ENCODE measurements around the gene DOC2A.
A peak's percentile ranks its signal among the peaks of the same experiment; 100 is the strongest.

Gene DOC2A

DNA sequence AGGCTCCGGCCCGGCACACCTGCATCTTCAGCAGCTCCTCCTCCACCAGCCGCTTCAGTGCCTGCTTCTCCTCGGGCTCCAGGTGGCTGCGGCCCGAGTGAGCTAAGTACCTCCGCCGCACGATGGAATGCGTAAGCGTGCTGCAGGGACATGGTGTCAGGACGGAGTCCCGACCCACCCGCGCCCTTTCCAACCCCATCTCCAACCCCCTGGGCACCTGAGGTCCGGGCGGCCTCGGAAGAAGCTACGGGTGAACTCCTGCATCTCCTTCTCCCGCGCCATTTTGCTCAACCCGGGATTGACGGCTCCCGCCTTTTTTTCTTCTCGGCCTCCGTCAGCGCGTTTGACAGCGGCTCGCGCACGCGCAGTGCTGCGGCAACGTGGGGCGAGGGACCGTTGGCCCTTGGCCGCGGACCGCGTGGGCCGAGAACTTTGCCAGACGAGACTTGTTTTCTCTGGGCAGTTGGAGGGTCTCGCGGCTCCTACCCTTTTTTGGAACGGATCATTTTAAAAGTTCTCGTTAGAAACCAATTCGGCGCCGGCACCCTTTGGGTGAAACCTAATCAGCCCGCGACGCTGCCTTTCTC is 15.4 kb downstream of the DOC2A start, which contains the start of gene HIRIP3 (continued):
- TF ChIP-seq ZNF677 (tag by site-specific recombination; IDR thresholded peaks at IDR 0.05) (no peak), ZNF623 (tag by site-specific recombination; IDR thresholded peaks at IDR 0.05) (peak; percentile 42; the same call in 1 of the 2 replicates), ZNF292 (tag by site-specific recombination; IDR thresholded peaks at IDR 0.05; ENCODE audit: borderline replicate concordance, low read depth) (no peak), IKZF3 (tag by site-specific recombination; IDR thresholded peaks at IDR 0.05) (no peak; the same call in 1 of the 2 replicates), ZNF530 (tag by site-specific recombination; IDR thresholded peaks at IDR 0.05; ENCODE audit: low read depth) (no peak), ZFP41 (tag by site-specific recombination; IDR thresholded peaks at IDR 0.05; ENCODE audit: borderline replicate concordance) (no peak), ZNF155 (tag by site-specific recombination; IDR thresholded peaks at IDR 0.05) (no peak), ZNF335 (tag by site-specific recombination; conservative IDR thresholded peaks at IDR 0.05) (peak; percentile 14), ZNF76 (tag by site-specific recombination; IDR thresholded peaks at IDR 0.05; ENCODE audit: borderline replicate concordance, low read depth) (peak; percentile 18; the same call in 1 of the 2 replicates), ZNF10 (tag by site-specific recombination; IDR thresholded peaks at IDR 0.05) (peak; percentile 43), KLF1 (tag by site-specific recombination; IDR thresholded peaks at IDR 0.05) (peak; percentile 19; the same call in 1 of the 2 replicates), ZNF391 (tag by site-specific recombination; IDR thresholded peaks at IDR 0.05; ENCODE audit: borderline replicate concordance, low read depth) (peak; percentile 97), ZNF175 (tag by site-specific recombination; IDR thresholded peaks at IDR 0.05) (no peak), MEIS1 (CRISPR knock-in tag; IDR thresholded peaks at IDR 0.05; ENCODE audit: borderline replicate concordance) (no peak), ZSCAN23 (tag by site-specific recombination; IDR thresholded peaks at IDR 0.05) (peak; percentile 91; the same call in 1 of the 2 replicates), ZBTB7A (tag by site-specific recombination; IDR thresholded peaks at IDR 0.05; ENCODE audit: low read depth) (peak; percentile 84), ZNF366 (tag by site-specific recombination; conservative IDR thresholded peaks at IDR 0.05) (peak; percentile 89), ZNF23 (tag by site-specific recombination; IDR thresholded peaks at IDR 0.05; ENCODE audit: borderline replicate concordance) (no peak), ZBTB17 (tag by site-specific recombination; IDR thresholded peaks at IDR 0.05) (peak; percentile 69), ZNF830 (tag by site-specific recombination; IDR thresholded peaks at IDR 0.05; ENCODE audit: low read depth) (no peak), MZF1 (tag by site-specific recombination; IDR thresholded peaks at IDR 0.05; ENCODE audit: borderline replicate concordance) (no peak), ZNF248 (tag by site-specific recombination; IDR thresholded peaks at IDR 0.05) (no peak), ZNF792 (tag by site-specific recombination; IDR thresholded peaks at IDR 0.05) (0 out of 2 replicates have a peak, but pooled peaks have one; percentile 61)
- TF ChIP-seq, protein P1, sequence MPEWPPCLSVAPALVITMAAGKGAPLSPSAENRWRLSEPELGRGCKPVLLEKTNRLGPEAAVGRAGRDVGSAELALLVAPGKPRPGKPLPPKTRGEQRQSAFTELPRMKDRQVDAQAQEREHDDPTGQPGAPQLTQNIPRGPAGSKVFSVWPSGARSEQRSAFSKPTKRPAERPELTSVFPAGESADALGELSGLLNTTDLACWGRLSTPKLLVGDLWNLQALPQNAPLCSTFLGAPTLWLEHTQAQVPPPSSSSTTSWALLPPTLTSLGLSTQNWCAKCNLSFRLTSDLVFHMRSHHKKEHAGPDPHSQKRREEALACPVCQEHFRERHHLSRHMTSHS (tag by site-specific recombination; IDR thresholded peaks at IDR 0.05): no peak
- TF ChIP-seq, protein P2, sequence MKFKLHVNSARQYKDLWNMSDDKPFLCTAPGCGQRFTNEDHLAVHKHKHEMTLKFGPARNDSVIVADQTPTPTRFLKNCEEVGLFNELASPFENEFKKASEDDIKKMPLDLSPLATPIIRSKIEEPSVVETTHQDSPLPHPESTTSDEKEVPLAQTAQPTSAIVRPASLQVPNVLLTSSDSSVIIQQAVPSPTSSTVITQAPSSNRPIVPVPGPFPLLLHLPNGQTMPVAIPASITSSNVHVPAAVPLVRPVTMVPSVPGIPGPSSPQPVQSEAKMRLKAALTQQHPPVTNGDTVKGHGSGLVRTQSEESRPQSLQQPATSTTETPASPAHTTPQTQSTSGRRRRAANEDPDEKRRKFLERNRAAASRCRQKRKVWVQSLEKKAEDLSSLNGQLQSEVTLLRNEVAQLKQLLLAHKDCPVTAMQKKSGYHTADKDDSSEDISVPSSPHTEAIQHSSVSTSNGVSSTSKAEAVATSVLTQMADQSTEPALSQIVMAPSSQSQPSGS (tag by site-specific recombination; IDR thresholded peaks at IDR 0.05; ENCODE audit: low read depth): no peak
- TF ChIP-seq, protein P3, sequence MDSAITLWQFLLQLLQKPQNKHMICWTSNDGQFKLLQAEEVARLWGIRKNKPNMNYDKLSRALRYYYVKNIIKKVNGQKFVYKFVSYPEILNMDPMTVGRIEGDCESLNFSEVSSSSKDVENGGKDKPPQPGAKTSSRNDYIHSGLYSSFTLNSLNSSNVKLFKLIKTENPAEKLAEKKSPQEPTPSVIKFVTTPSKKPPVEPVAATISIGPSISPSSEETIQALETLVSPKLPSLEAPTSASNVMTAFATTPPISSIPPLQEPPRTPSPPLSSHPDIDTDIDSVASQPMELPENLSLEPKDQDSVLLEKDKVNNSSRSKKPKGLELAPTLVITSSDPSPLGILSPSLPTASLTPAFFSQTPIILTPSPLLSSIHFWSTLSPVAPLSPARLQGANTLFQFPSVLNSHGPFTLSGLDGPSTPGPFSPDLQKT (IDR thresholded peaks at IDR 0.05; ENCODE audit: borderline replicate concordance, low read depth, low read length): no peak
- TF ChIP-seq, protein P4, sequence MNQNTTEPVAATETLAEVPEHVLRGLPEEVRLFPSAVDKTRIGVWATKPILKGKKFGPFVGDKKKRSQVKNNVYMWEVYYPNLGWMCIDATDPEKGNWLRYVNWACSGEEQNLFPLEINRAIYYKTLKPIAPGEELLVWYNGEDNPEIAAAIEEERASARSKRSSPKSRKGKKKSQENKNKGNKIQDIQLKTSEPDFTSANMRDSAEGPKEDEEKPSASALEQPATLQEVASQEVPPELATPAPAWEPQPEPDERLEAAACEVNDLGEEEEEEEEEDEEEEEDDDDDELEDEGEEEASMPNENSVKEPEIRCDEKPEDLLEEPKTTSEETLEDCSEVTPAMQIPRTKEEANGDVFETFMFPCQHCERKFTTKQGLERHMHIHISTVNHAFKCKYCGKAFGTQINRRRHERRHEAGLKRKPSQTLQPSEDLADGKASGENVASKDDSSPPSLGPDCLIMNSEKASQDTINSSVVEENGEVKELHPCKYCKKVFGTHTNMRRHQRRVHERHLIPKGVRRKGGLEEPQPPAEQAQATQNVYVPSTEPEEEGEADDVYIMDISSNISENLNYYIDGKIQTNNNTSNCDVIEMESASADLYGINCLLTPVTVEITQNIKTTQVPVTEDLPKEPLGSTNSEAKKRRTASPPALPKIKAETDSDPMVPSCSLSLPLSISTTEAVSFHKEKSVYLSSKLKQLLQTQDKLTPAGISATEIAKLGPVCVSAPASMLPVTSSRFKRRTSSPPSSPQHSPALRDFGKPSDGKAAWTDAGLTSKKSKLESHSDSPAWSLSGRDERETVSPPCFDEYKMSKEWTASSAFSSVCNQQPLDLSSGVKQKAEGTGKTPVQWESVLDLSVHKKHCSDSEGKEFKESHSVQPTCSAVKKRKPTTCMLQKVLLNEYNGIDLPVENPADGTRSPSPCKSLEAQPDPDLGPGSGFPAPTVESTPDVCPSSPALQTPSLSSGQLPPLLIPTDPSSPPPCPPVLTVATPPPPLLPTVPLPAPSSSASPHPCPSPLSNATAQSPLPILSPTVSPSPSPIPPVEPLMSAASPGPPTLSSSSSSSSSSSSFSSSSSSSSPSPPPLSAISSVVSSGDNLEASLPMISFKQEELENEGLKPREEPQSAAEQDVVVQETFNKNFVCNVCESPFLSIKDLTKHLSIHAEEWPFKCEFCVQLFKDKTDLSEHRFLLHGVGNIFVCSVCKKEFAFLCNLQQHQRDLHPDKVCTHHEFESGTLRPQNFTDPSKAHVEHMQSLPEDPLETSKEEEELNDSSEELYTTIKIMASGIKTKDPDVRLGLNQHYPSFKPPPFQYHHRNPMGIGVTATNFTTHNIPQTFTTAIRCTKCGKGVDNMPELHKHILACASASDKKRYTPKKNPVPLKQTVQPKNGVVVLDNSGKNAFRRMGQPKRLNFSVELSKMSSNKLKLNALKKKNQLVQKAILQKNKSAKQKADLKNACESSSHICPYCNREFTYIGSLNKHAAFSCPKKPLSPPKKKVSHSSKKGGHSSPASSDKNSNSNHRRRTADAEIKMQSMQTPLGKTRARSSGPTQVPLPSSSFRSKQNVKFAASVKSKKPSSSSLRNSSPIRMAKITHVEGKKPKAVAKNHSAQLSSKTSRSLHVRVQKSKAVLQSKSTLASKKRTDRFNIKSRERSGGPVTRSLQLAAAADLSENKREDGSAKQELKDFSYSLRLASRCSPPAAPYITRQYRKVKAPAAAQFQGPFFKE (tag by site-specific recombination; IDR thresholded peaks at IDR 0.05; ENCODE audit: borderline replicate concordance): 0 out of 2 replicates have a peak, but pooled peaks have one; percentile 60
- TF ChIP-seq, protein P5, sequence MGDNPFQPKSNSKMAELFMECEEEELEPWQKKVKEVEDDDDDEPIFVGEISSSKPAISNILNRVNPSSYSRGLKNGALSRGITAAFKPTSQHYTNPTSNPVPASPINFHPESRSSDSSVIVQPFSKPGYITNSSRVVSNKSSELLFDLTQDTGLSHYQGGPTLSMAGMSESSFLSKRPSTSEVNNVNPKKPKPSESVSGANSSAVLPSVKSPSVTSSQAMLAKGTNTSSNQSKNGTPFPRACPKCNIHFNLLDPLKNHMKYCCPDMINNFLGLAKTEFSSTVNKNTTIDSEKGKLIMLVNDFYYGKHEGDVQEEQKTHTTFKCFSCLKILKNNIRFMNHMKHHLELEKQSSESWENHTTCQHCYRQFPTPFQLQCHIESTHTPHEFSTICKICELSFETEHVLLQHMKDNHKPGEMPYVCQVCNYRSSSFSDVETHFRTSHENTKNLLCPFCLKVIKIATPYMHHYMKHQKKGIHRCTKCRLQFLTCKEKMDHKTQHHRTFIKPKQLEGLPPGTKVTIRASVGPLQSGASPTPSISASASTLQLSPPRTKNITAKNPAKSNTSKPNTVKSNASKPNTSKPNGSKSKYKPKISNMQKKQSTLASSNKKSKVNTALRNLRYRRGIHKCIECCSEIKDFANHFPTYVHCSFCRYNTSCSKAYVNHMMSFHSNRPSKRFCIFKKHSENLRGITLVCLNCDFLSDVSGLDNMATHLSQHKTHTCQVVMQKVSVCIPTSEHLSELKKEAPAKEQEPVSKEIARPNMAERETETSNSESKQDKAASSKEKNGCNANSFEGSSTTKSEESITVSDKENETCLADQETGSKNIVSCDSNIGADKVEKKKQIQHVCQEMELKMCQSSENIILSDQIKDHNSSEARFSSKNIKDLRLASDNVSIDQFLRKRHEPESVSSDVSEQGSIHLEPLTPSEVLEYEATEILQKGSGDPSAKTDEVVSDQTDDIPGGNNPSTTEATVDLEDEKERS (tag by site-specific recombination; IDR thresholded peaks at IDR 0.05): no peak
